22Rv1 (cell line): Measurements from ENCODE around the gene SCN7A.
"Not testable (repeated sequence)": the region's sequence is repeated elsewhere in the genome, so short reads cannot be mapped to it uniquely, and the experiment has no call there.

Source experiments
- H3K27ac ChIP-seq: fragments of 450-650 bp; 2 replicates; pipeline ENCODE4 v1.5.1; 2017
- CTCF ChIP-seq: fragments of 450-650 bp; IDR thresholded peaks from 2 replicates; pipeline ENCODE4 v1.5.1; 2017; ENCODE audit warnings: mild to moderate bottlenecking
- ZFX ChIP-seq: fragments of 450-650 bp; IDR thresholded peaks from 2 replicates; pipeline ENCODE4 v1.6.1; 2017; ENCODE audit warnings: antibody characterized with exemption, borderline replicate concordance

SCN7A gene

GRCh38 chr2:166418853-166419615 is 75.0 kb downstream of the SCN7A start:
- TF ChIP-seq CTCF (no peak), ZFX (no peak)

GRCh38 chr2:166417669-166418068 is 76.4 kb downstream of the SCN7A start:
- no peak overlapping the region for H3K27ac ChIP-seq
- no peak; the same call in 1 of the 2 replicates for TF ChIP-seq CTCF
- TF ChIP-seq ZFX, result no peak

More at GRCh38 chr2:166418853-166419615, 75.0 kb downstream of the SCN7A start:
- H3K27ac ChIP-seq, result no peak overlapping the region

GRCh38 chr2:166413255-166413654 is 80.8 kb downstream of the SCN7A start:
- TF ChIP-seq CTCF (no peak), ZFX (no peak)
- H3K27ac ChIP-seq, result no peak overlapping the region

GRCh38 chr2:166411473-166412230 is 82.4 kb downstream of the SCN7A start:
- no peak overlapping the region for H3K27ac ChIP-seq

GRCh38 chr2:166410828-166411472 is 83.1 kb downstream of the SCN7A start:
- TF ChIP-seq ZFX (no peak), CTCF (no peak)
- H3K27ac ChIP-seq, result no peak overlapping the region

More at GRCh38 chr2:166411473-166412230, 82.4 kb downstream of the SCN7A start:
- TF ChIP-seq CTCF, result no peak
- no peak for TF ChIP-seq ZFX

GRCh38 chr2:166407746-166408145 is 86.3 kb downstream of the SCN7A start:
- H3K27ac ChIP-seq, result not testable (repeated sequence)

- TF ChIP-seq ZFX, result no peak
- no peak for TF ChIP-seq CTCF
- H3K27ac ChIP-seq, result no peak overlapping the region
Observed at GRCh38 chr2:166406374-166406773, 87.7 kb downstream of the SCN7A start.
